SU-DHL-6 (cell line): Measurements from ENCODE around the gene CYP4V2.

Experiments used
- EZH2phosphoT487 ChIP-seq: fragments of 200-600 bp; sonication (generic), shearing (Covaris generic); conservative IDR thresholded peaks from 2 replicates; pipeline ENCODE4 v1.6.1; 2018; ENCODE audit warnings: mild to moderate bottlenecking, antibody characterized with exemption, low read length, moderate library complexity, mixed read lengths
- TF ChIP-seq, protein P1 (sequence below): fragments of 200-600 bp; sonication (generic); IDR thresholded peaks from one replicate; pipeline ENCODE4 v1.5.1; 2017; ENCODE audit warnings: antibody characterized with exemption, mild to moderate bottlenecking, low read length, moderate library complexity; ENCODE audit not compliant: insufficient read depth, poor library complexity, severe bottlenecking

GRCh38 chr4:186234367-186234766, 43.0 kb downstream of the CYP4V2 start:
- TF ChIP-seq, protein P1, sequence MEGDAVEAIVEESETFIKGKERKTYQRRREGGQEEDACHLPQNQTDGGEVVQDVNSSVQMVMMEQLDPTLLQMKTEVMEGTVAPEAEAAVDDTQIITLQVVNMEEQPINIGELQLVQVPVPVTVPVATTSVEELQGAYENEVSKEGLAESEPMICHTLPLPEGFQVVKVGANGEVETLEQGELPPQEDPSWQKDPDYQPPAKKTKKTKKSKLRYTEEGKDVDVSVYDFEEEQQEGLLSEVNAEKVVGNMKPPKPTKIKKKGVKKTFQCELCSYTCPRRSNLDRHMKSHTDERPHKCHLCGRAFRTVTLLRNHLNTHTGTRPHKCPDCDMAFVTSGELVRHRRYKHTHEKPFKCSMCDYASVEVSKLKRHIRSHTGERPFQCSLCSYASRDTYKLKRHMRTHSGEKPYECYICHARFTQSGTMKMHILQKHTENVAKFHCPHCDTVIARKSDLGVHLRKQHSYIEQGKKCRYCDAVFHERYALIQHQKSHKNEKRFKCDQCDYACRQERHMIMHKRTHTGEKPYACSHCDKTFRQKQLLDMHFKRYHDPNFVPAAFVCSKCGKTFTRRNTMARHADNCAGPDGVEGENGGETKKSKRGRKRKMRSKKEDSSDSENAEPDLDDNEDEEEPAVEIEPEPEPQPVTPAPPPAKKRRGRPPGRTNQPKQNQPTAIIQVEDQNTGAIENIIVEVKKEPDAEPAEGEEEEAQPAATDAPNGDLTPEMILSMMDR: no peak
- TF ChIP-seq EZH2phosphoT487: no peak
